Measurements from ENCODE around the gene EIF4G2. TPM values are rescaled to one million over a fixed set of nuclear protein-coding genes. Genes with fewer than 3 reads are reported as not detected.
"Not testable (repeated sequence)": the region's sequence is repeated elsewhere in the genome, so short reads cannot be mapped to it uniquely, and the experiment has no call there.

Gene EIF4G2
- 718 TPM for polyA plus RNA-seq (ENCODE audit: insufficient read length)

- peak; percentile 99 for DNase-seq
These were observed at the start of gene EIF4G2 for GRCh38 chr11:10808553-10809372. TSS of gene EIF4G2 (minus strand) at chr11:10808926.

GRCh38 chr11:10857709-10858438, 49.1 kb upstream of the EIF4G2 start, which contains the start of gene ZBED5:
TSS of gene ZBED5 (minus strand) at chr11:10858053. CDS start at chr11:10854945, 3,108 bp downstream.
- peak; percentile 99 for DNase-seq

GRCh38 chr11:10857459-10857708, 48.7 kb upstream of the EIF4G2 start:
- no peak for DNase-seq

GRCh38 chr11:10856689-10857458, 48.1 kb upstream of the EIF4G2 start:
- no peak for DNase-seq

GRCh38 chr11:10855295-10855694, 46.6 kb upstream of the EIF4G2 start:
- no peak for DNase-seq

- DNase-seq = no peak
These were observed 39.5 kb upstream of the EIF4G2 start for GRCh38 chr11:10847960-10848860.

- DNase-seq = no peak
These were observed 37.9 kb upstream of the EIF4G2 start for GRCh38 chr11:10846660-10847059.

GRCh38 chr11:10845589-10845988, 36.9 kb upstream of the EIF4G2 start:
- DNase-seq = no peak

- no peak for DNase-seq
These were observed 36.1 kb upstream of the EIF4G2 start for GRCh38 chr11:10844796-10845195.

- no peak for DNase-seq
These were observed 35.6 kb upstream of the EIF4G2 start for GRCh38 chr11:10844356-10844755.

GRCh38 chr11:10838881-10839280, 30.2 kb upstream of the EIF4G2 start:
- DNase-seq = no peak

- no peak for DNase-seq
These were observed 29.4 kb upstream of the EIF4G2 start for GRCh38 chr11:10838083-10838482.

- DNase-seq = not testable (repeated sequence)
These were observed 28.2 kb upstream of the EIF4G2 start for GRCh38 chr11:10836884-10837283.

GRCh38 chr11:10829139-10829538, 20.4 kb upstream of the EIF4G2 start:
- no peak for DNase-seq

GRCh38 chr11:10828402-10828801, 19.7 kb upstream of the EIF4G2 start:
- no peak for DNase-seq

GRCh38 chr11:10824888-10825287, 16.2 kb upstream of the EIF4G2 start:
- DNase-seq = no peak

- no peak for DNase-seq
These were observed 14.4 kb upstream of the EIF4G2 start for GRCh38 chr11:10823152-10823579.

- DNase-seq = not testable (repeated sequence)
These were observed 13.8 kb upstream of the EIF4G2 start for GRCh38 chr11:10822491-10822890.

- no peak for DNase-seq
These were observed 9.9 kb upstream of the EIF4G2 start for GRCh38 chr11:10818594-10818993.

GRCh38 chr11:10813945-10814344, 5.2 kb upstream of the EIF4G2 start:
- no peak for DNase-seq

GRCh38 chr11:10809373-10810160, 841 bp upstream of the EIF4G2 start:
- no peak for DNase-seq

All from hindlimb muscle (tissue), 1 donor.